HepG2 (cell line): ENCODE measurements around the gene GRHL1. TPM values are rescaled to one million over a fixed set of nuclear protein-coding genes. Genes with fewer than 3 reads are reported as not detected.

ENCODE experiments used
- ATF7 ChIP-seq, 2 experiments: fragments of 450-650 bp in 1 of 2; sonication (generic) in 1 of 2; formaldehyde crosslinking in 1 of 2; IDR thresholded peaks; 2 replicates each; pipeline versions ENCODE4 v1.4.0 to v1.6.1; 2016 to 2020; ENCODE audit warnings: antibody characterized with exemption in 1 of 2, mild to moderate bottlenecking in 1 of 2, missing genetic modification reagents in 1 of 2
- ELK4 ChIP-seq: sonication (generic); formaldehyde crosslinking; IDR thresholded peaks from 2 replicates; pipeline ENCODE4 v1.9.0; 2021; ENCODE audit warnings: missing genetic modification reagents, borderline replicate concordance
- GATAD2A ChIP-seq: IDR thresholded peaks from 2 replicates; pipeline ENCODE4 v1.6.1; 2016
- ISL2 ChIP-seq: sonication (generic); formaldehyde crosslinking; IDR thresholded peaks from 2 replicates; pipeline ENCODE4 v1.5.0; 2020; ENCODE audit warnings: missing genetic modification reagents
- JDP2 ChIP-seq: sonication (generic); formaldehyde crosslinking; IDR thresholded peaks from 2 replicates; pipeline ENCODE4 v1.8.1; 2022; ENCODE audit warnings: missing genetic modification reagents, borderline replicate concordance
- MED1 ChIP-seq: sonication (generic); formaldehyde crosslinking; IDR thresholded peaks from 2 replicates; pipeline ENCODE4 v1.4.0; 2020; ENCODE audit warnings: missing genetic modification reagents
- NCOA2 ChIP-seq: sonication (generic); formaldehyde crosslinking; IDR thresholded peaks from 2 replicates; pipeline ENCODE4 v1.8.0; 2022; ENCODE audit warnings: inconsistent platforms
- PHF8 ChIP-seq: sonication (generic); formaldehyde crosslinking; IDR thresholded peaks from 2 replicates; pipeline ENCODE4 v1.5.0; 2020; ENCODE audit warnings: missing genetic modification reagents
- RARA ChIP-seq: IDR thresholded peaks from 2 replicates; pipeline ENCODE4 v1.6.1; 2016; ENCODE audit warnings: missing genetic modification reagents, missing compliant biosample characterization
- RELA ChIP-seq: sonication (generic); formaldehyde crosslinking; IDR thresholded peaks from 2 replicates; pipeline ENCODE4 v1.4.0; 2020; ENCODE audit warnings: missing genetic modification reagents
- RFXAP ChIP-seq: sonication (generic); formaldehyde crosslinking; IDR thresholded peaks from 2 replicates; pipeline ENCODE4 v1.4.0; 2020; ENCODE audit warnings: missing genetic modification reagents, borderline replicate concordance
- SALL1 ChIP-seq: sonication (generic); formaldehyde crosslinking; IDR thresholded peaks from 2 replicates; pipeline ENCODE4 v1.8.0; 2022; ENCODE audit warnings: mild to moderate bottlenecking, missing genetic modification reagents
- SMYD3 ChIP-seq: sonication (generic); formaldehyde crosslinking; IDR thresholded peaks from 2 replicates; pipeline ENCODE4 v1.8.1; 2023; ENCODE audit warnings: mild to moderate bottlenecking, missing genetic modification reagents
- ZNF3 ChIP-seq: IDR thresholded peaks from 2 replicates; pipeline ENCODE4 v1.7.0; 2017; ENCODE audit warnings: inconsistent platforms
- ZNF691 ChIP-seq: sonication (generic); formaldehyde crosslinking; IDR thresholded peaks from 2 replicates; pipeline ENCODE4 v1.4.0; 2020; ENCODE audit warnings: missing genetic modification reagents, low read depth, mild to moderate bottlenecking, borderline replicate concordance
- polyA plus RNA-seq, 8 experiments: library from polyadenylated mRNA; depleted of rRNA in 3 of 8; stranded (reverse) in 7 of 8; unstranded in 1 of 8; fragments of >200 nt; fragmentation: Illumina TruSeq in 4 of 8; extraction: Trizol in 4 of 8; gene quantifications; 2 replicates each; pipeline versions ENCODE4 v1.2.1 to v1.2.3, GENCODE V29; 2011 to 2016; ENCODE audit warnings: low read depth in 4 of 8, missing spikeins in 1 of 8, mixed read lengths in 1 of 8; ENCODE audit not compliant: insufficient read depth in 1 of 8
- total RNA-seq, 5 experiments: library from RNA; depleted of rRNA; stranded (reverse); fragments of >200 nt; fragmentation: Illumina TruSeq; extraction: Trizol; gene quantifications; 2 replicates each; pipeline ENCODE4 v1.2.3, GENCODE V29; 2016; ENCODE audit warnings: low read depth in 1 of 5
- TF ChIP-seq, protein P1 (sequence below): sonication (generic); formaldehyde crosslinking; IDR thresholded peaks from 2 replicates; pipeline ENCODE4 v1.8.0; 2022; ENCODE audit warnings: missing genetic modification reagents, mild to moderate bottlenecking, inconsistent platforms, borderline replicate concordance
- TF ChIP-seq, protein P2 (sequence below): IDR thresholded peaks from 2 replicates; pipeline ENCODE4 v1.6.1; 2016; ENCODE audit warnings: mild to moderate bottlenecking
- TF ChIP-seq, protein P3 (sequence below): IDR thresholded peaks from 2 replicates; pipeline ENCODE4 v1.6.1; 2012; ENCODE audit warnings: low read depth, low read length, improper control_type of control experiment
- TF ChIP-seq, protein P4 (sequence below): sonication (generic); formaldehyde crosslinking; IDR thresholded peaks from 2 replicates; pipeline ENCODE4 v1.4.0; 2020; ENCODE audit warnings: missing genetic modification reagents, mild to moderate bottlenecking, borderline replicate concordance
- TF ChIP-seq, protein P5 (sequence below): sonication (generic); formaldehyde crosslinking; IDR thresholded peaks from 2 replicates; pipeline ENCODE4 v1.8.1; 2023; ENCODE audit warnings: mild to moderate bottlenecking, missing genetic modification reagents

The GRHL1 gene
- total and polyA plus RNA-seq, 2 of the 13 experiments (the other 11 are each of a cell fraction or from before 2014, with no cell fraction given): 9.3 to 12.0 TPM

- peak; percentile 51; the same call in 1 of the 2 replicates for TF ChIP-seq ZNF3 (CRISPR knock-in tag)
- TF ChIP-seq PHF8 (CRISPR knock-in tag): no peak
- no peak for TF ChIP-seq RELA
- peak; percentile 82 for TF ChIP-seq ATF7 (IDR thresholded peaks at IDR 0.05)
- TF ChIP-seq ATF7 (CRISPR knock-in tag; IDR thresholded peaks at IDR 0.05): peak; percentile 61; the same call in 1 of the 2 replicates
- TF ChIP-seq, protein P1, sequence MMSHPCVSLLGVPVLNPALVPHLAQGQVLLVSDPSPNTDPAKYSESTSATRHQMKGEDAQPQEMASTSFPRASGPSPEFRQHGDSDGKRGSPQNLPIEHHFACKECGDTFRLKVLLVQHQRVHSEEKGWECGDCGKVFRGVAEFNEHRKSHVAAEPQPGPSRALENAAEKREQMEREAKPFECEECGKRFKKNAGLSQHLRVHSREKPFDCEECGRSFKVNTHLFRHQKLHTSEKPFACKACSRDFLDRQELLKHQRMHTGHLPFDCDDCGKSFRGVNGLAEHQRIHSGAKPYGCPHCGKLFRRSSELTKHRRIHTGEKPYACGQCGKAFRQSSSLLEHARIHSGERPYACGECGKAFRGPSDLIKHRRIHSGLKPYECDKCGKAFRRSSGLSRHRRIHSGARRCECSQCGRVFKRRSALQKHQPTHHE (CRISPR knock-in tag): no peak
- TF ChIP-seq, protein P2, sequence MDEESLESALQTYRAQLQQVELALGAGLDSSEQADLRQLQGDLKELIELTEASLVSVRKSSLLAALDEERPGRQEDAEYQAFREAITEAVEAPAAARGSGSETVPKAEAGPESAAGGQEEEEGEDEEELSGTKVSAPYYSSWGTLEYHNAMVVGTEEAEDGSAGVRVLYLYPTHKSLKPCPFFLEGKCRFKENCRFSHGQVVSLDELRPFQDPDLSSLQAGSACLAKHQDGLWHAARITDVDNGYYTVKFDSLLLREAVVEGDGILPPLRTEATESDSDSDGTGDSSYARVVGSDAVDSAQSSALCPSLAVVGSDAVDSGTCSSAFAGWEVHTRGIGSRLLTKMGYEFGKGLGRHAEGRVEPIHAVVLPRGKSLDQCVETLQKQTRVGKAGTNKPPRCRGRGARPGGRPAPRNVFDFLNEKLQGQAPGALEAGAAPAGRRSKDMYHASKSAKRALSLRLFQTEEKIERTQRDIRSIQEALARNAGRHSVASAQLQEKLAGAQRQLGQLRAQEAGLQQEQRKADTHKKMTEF: peak; percentile 41; the same call in 1 of the 2 replicates
- TF ChIP-seq RFXAP (CRISPR knock-in tag): no peak
- no peak for TF ChIP-seq ELK4 (CRISPR knock-in tag)
- TF ChIP-seq NCOA2 (CRISPR knock-in tag): peak; percentile 24; the same call in 1 of the 2 replicates
- TF ChIP-seq SMYD3 (CRISPR knock-in tag): no peak
- TF ChIP-seq ZNF691: no peak
- peak; percentile 71 for TF ChIP-seq SALL1 (CRISPR knock-in tag)
- TF ChIP-seq GATAD2A (CRISPR knock-in tag): peak; percentile 71
- TF ChIP-seq, protein P3, sequence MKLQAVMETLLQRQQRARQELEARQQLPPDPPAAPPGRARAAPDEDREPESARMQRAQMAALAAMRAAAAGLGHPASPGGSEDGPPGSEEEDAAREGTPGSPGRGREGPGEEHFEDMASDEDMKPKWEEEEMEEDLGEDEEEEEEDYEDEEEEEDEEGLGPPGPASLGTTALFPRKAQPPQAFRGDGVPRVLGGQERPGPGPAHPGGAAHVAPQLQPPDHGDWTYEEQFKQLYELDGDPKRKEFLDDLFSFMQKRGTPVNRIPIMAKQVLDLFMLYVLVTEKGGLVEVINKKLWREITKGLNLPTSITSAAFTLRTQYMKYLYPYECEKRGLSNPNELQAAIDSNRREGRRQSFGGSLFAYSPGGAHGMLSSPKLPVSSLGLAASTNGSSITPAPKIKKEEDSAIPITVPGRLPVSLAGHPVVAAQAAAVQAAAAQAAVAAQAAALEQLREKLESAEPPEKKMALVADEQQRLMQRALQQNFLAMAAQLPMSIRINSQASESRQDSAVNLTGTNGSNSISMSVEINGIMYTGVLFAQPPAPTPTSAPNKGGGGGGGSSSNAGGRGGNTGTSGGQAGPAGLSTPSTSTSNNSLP: peak; percentile 7; the same call in 1 of the 2 replicates
- no peak for TF ChIP-seq JDP2 (CRISPR knock-in tag)
- TF ChIP-seq MED1: peak; percentile 69
- TF ChIP-seq, protein P4, sequence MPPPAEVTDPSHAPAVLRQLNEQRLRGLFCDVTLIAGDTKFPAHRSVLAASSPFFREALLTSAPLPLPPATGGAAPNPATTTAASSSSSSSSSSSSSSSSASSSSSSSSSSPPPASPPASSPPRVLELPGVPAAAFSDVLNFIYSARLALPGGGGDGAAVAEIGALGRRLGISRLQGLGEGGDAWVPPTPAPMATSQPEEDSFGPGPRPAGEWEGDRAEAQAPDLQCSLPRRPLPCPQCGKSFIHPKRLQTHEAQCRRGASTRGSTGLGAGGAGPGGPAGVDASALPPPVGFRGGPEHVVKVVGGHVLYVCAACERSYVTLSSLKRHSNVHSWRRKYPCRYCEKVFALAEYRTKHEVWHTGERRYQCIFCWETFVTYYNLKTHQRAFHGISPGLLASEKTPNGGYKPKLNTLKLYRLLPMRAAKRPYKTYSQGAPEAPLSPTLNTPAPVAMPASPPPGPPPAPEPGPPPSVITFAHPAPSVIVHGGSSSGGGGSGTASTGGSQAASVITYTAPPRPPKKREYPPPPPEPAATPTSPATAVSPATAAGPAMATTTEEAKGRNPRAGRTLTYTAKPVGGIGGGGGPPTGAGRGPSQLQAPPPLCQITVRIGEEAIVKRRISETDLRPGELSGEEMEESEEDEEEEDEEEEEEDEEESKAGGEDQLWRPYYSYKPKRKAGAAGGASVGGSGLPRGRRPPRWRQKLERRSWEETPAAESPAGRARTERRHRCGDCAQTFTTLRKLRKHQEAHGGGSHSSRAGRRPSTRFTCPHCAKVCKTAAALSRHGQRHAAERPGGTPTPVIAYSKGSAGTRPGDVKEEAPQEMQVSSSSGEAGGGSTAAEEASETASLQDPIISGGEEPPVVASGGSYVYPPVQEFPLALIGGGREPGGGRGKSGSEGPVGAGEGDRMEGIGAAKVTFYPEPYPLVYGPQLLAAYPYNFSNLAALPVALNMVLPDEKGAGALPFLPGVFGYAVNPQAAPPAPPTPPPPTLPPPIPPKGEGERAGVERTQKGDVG (CRISPR knock-in tag): no peak
- no peak for TF ChIP-seq ISL2
- 0 out of 2 replicates have a peak, but pooled peaks have one; percentile 16 for TF ChIP-seq RARA
- TF ChIP-seq, protein P5, sequence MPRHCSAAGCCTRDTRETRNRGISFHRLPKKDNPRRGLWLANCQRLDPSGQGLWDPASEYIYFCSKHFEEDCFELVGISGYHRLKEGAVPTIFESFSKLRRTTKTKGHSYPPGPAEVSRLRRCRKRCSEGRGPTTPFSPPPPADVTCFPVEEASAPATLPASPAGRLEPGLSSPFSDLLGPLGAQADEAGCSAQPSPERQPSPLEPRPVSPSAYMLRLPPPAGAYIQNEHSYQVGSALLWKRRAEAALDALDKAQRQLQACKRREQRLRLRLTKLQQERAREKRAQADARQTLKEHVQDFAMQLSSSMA (CRISPR knock-in tag): no peak
Observed at GRCh38 chr2:9946818-9947217, 4.7 kb upstream of the GRHL1 start (continued).
